Aorta (tissue), 5 donors: ENCODE data around the gene ELAVL1. TPM values are rescaled to one million over a fixed set of nuclear protein-coding genes. Genes with fewer than 3 reads are reported as not detected.
A peak's percentile ranks its signal among the peaks of the same experiment; 100 is the strongest.

ENCODE experiments used
- ATAC-seq: fragments of 200-7000 bp; cut with Tn5 transposase; one replicate; pipeline ENCODE4 v1.9.1; 2022; ENCODE audit warnings: moderate library complexity; ENCODE audit not compliant: low FRiP score
- DNase-seq, 2 donors: peaks; one replicate each; pipeline ENCODE4 v3.0.0-alpha.2; 2020
- H3K27ac ChIP-seq, 2 donors: one replicate each; pipeline ENCODE4 v1.5.1; 2013; ENCODE audit warnings: low read length in 2 of 2, mild to moderate bottlenecking in 2 of 2, moderate library complexity in 2 of 2, control low read depth in 1 of 2, inconsistent platforms in 1 of 2, low read depth in 1 of 2
- H3K27me3 ChIP-seq, 2 donors: one replicate each; pipeline ENCODE4 v1.6.1; 2013; ENCODE audit warnings: control low read depth in 1 of 2, low read length in 1 of 2, mild to moderate bottlenecking in 1 of 2, moderate library complexity in 1 of 2; ENCODE audit not compliant: insufficient read depth in 2 of 2, control insufficient read depth in 1 of 2
- H3K36me3 ChIP-seq, 2 donors: one replicate each; pipeline ENCODE4 v1.6.1; 2013; ENCODE audit warnings: control low read depth in 1 of 2, low read length in 1 of 2, mild to moderate bottlenecking in 1 of 2; ENCODE audit not compliant: insufficient read depth in 2 of 2, control insufficient read depth in 1 of 2
- H3K4me1 ChIP-seq, 2 donors: one replicate each; pipeline ENCODE4 v1.6.1; 2013; ENCODE audit warnings: low read length in 2 of 2, control low read depth in 1 of 2, mild to moderate bottlenecking in 1 of 2, moderate library complexity in 1 of 2; ENCODE audit not compliant: insufficient read depth in 2 of 2, control insufficient read depth in 1 of 2
- H3K4me3 ChIP-seq, 2 donors: one replicate each; pipeline ENCODE4 v1.5.1; 2013; ENCODE audit warnings: low read length in 2 of 2, control low read depth in 1 of 2, mild to moderate bottlenecking in 1 of 2
- H3K9me3 ChIP-seq: one replicate; pipeline ENCODE4 v1.6.1; 2013; ENCODE audit warnings: mild to moderate bottlenecking, low read length; ENCODE audit not compliant: control insufficient read depth
- WGBS, 2 donors: extraction: QIAGEN DNeasy Blood & Tissue Kit; methylation state at CpG; one replicate each; pipeline ENCODE4 v1.1.7; 2013; 5-methylcytosine and 5-hydroxymethylcytosine counted together
- intact Hi-C, 2 donors: fragments of 100-400 bp; cut with DNase I; formaldehyde crosslinking; loops; one replicate each; pipeline versions ENCODE4 v1.14.2 to v1.15.0; 2022
- long read RNA-seq, 2 donors: library from polyadenylated mRNA; unstranded; transcript quantifications; one replicate each; pipeline ENCODE4 v2.0.0, GENCODE V29; 2020 to 2021
- polyA plus RNA-seq, 2 donors: library from polyadenylated mRNA; stranded (reverse); fragments of 200-250 nt; gene quantifications; one replicate each; pipeline ENCODE4 v1.2.3, GENCODE V29; 2013
- total RNA-seq, 2 donors: library from RNA; stranded (reverse); fragmentation: NEBNext Ultra II Directional; extraction: Animal tissue kit (Norgen Biotek cat#: 25700); gene quantifications; one replicate each; pipeline ENCODE4 v1.2.1, GENCODE V29; 2021
- donor health status: healthy with polysubstance abuse.
- donor health status: Bipolar disorder and iron deficiency.
- donor health status: DM: no; HTN: no; CAD: no.
- donor health status: DM: no; HTN: no; CAD: no.
- donor health status: DM: yes; HTN: yes; CAD: no.

ELAVL1 gene
- 10 to 100 TPM; 48.5 to 48.9 TPM for total RNA-seq
- 10 to 100 TPM in 1 of 2 donors, 1 to 10 TPM in 1; 8.1 to 24.2 TPM for polyA plus RNA-seq
- long read RNA-seq, donor 1, full-length matches to known transcripts = 10 of 33 reads
- long read RNA-seq, donor 1, partial matches to known transcripts = 10 of 33 reads
- long read RNA-seq, donor 1, other reads (novel, unspliced or antisense) = 13 of 33 reads
- long read RNA-seq, donor 2, full-length matches to known transcripts = 66 of 83 reads
- long read RNA-seq, donor 2, partial matches to known transcripts = 4 of 83 reads
- long read RNA-seq, donor 2, other reads (novel, unspliced or antisense) = 13 of 83 reads

DNA sequence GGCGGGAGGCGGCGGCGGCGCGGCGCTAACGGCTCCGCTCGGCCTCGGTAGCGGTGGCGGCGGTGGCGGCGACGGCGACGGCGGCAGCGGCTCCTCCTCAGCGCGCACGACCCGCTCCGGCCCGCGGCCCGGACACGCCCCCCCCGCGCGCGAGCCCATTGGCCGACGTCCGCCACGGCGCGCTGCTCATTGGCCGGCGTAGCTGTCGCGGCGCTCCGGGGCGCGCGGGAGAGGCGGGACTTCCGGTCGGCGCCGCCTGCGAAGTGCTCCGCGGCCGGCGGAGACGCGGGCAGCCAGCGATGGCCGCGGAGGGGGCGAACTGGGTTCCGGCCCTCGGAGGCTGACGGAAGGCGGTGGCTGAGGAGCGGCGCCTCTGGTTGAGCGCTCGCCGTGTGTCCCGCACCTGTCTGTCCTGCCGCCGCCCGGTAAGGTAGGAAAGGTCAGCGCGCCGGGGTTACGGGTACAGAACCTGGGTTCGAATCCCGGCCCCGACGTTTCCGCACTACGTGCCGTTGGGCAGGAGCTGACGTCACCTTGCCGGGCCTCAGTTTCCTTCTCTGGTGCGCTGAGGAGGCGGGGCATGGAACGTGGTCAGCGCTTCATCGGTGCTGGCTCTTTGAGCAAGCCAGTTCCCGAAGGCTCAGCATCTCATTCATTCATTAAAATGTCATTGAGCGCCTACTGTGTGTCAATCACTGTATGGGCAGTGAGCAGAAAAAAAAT lies at the start of gene ELAVL1:
Gene ELAVL1, minus strand, starts transcription at position 108 of the 723 bp plus-strand sequence. CDS start 13,826 bp downstream, outside the sequence.
- Histone ChIP-seq H3K27me3 (no peaks in the 10 kb centered on the region), H3K4me3 (peak within 1 kb of the TSS; percentile 98 to 99), H3K36me3 (peaks cover 0 to 1% of the 10 kb centered on the region in 2 donors), H3K4me1 (peaks cover 0 to 8% of the 10 kb centered on the region in 2 donors), H3K9me3 (no peaks in the 10 kb centered on the region), H3K27ac (peak within 1 kb of the TSS; percentile 18 to 52)
- intact Hi-C loops = loop anchor here (5.0 to 10.0 kb wide), 2 partner anchors 63 to 151 kb away; partner anchors contain the start of gene TIMM44 (in 1 of the 2)
- ATAC-seq = peak; percentile 98
- WGBS, 2 donors = 0 to 1% methylated on average over 45 to 98 of the region's 98 CpGs
- DNase-seq = peak; percentile 93 to 96

DNA sequence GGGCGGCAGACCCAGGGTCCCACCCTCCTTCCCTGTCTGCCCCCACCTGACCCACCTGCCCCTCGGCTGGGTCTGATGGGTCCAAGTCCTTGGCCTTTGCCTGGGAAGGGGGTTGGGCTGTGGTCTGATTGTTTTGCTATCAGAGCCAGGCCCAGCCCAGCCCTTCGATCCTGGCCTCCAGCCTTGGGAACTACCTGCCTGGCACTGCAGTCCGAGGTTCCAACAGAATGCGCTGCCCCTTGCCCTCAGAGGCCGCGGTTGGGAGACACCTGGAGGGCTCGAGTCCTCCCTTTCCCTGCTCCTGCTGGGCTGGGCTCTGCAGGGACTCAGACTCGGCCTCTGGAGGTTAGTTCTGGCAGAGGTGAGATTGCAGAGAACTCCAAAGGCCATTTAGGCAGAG lies 48.7 kb upstream of the ELAVL1 start:
- DNase-seq (no peak), ATAC-seq (no peak)
- Histone ChIP-seq H3K27me3 (no peaks in the 10 kb centered on the region), H3K9me3 (no peaks in the 10 kb centered on the region), H3K4me1 (no peaks in the 10 kb centered on the region), H3K4me3 (no peak overlapping the region), H3K27ac (no peak overlapping the region), H3K36me3 (no peaks in the 10 kb centered on the region)
- WGBS, 2 donors = 52 to 57% methylated on average over 9 of the region's 9 CpGs
- intact Hi-C loops = no loop called here

DNA sequence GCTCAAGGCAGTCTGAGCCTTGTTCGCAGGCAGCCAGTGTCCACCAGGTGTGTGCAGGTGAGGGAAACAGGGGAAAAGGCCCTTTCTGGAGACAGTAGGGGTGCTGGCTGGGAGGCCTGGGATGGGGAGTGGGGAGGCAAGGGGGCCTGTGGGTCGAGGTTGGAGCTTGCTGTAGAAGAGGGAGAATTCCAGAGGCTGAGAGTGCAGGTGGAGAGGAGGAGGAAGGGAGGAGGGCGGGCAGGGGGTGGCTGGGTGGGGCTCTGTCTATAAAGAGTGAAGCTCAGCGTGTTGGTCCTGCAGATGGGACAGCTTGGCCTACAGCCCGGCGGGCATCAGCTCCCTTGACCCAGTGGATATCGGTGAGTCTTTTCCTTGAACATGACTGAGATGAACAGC lies 47.0 kb upstream of the ELAVL1 start, which contains the start of gene CCL25:
Gene CCL25, plus strand, starts transcription at position 297 of the 396 bp plus-strand sequence. CDS start 290 bp downstream, outside the sequence.
- no peaks in the 10 kb centered on the region for H3K27me3 ChIP-seq
- no peak within 1 kb of the TSS for H3K27ac ChIP-seq
- H3K4me1 ChIP-seq = no peaks in the 10 kb centered on the region
- DNase-seq (no peak), ATAC-seq (no peak)
- intact Hi-C loops = no loop called here
- no peak within 1 kb of the TSS for H3K4me3 ChIP-seq
- 75% methylated on average over 7 of the region's 7 CpGs for WGBS, 2 donors
- H3K9me3 ChIP-seq = no peaks in the 10 kb centered on the region
- H3K36me3 ChIP-seq = no peaks in the 10 kb centered on the region

DNA sequence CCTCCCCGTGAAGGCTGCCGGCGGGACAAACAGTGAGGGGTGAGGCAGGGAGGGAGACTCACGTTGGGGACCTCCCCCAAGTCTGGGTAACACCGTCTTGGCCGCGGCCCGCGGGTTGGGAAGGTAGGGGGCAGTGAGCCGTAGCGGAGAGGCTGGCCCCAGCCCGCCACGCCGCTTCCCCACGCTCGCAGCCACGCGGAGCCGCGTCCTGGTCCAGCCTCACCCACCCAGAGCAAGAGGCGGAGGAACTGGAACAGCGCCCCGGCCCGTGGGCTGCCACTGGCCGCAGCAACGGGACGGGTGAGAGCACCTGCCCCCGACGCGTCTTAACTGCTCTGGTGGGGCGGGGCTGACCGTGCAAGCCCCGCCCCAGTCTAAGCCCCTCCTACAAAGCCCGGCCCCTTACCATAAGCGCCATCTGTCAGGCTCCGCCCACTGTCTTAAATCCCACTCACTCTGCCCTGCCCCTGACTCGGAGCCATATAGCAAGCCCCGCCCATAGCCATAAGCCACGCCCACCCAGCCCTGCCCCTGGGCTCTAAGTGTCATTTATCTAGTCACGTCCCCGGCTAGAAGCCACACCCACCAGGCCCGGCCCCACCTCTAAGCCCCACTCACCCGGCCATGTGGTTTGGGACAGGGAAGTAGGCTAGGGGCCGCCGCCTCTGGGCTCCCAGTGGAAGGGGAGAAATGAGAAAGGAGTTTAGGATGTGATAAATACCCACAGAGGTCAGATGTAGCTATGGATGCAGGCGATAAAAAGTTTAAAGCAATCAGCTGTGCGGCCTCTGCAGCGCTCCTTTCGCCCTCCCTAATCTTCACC lies 45.0 kb upstream of the ELAVL1 start:
- DNase-seq (peak; percentile 91 to 94), ATAC-seq (peak; percentile 70)
- no peaks in the 10 kb centered on the region for H3K36me3 ChIP-seq
- no peaks in the 10 kb centered on the region for H3K9me3 ChIP-seq
- no peaks in the 10 kb centered on the region for H3K4me1 ChIP-seq
- H3K27me3 ChIP-seq = no peaks in the 10 kb centered on the region
- 8% methylated on average over 41 to 49 of the region's 49 CpGs for WGBS, 2 donors
- H3K4me3 ChIP-seq = no peak overlapping the region
- intact Hi-C loops = no loop called here
- H3K27ac ChIP-seq = no peak overlapping the region

DNA sequence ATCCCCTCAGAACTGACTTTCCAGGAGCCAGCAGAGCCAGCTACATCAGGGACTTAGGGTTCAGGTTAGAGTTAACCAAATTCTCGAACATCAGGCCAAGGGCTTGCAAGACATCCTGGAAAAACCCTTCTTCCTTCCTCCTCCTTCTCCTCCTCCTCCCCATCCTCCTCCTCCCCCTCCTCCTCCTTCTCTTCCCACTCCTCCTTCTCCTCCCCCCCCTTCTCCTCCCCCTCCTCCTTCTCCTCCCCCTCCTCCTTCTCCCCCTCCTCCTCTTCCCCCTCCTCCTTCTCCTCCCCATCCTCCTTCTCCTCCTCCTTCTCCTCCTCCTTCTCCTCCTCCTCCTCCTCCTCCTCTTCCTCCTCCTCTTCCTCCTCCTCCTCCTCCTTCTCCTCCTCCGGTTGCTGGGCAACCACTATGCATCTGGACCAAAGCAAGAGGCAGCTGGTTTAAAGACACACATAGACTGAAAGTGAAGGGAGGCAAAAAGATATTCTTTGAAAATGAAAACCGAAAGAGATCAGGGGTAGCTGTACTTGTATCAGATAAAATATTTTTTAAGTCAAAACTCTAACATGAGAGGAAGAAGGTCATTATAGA lies 41.2 kb upstream of the ELAVL1 start:
- DNase-seq (no peak), ATAC-seq (no peak)
- H3K9me3 ChIP-seq = no peaks in the 10 kb centered on the region
- WGBS, 2 donors = 65 to 76% methylated on average over 2 to 3 of the region's 3 CpGs
- intact Hi-C loops = no loop called here
- no peaks in the 10 kb centered on the region for H3K36me3 ChIP-seq
- H3K27ac ChIP-seq = no peak overlapping the region
- H3K4me1 ChIP-seq = no peaks in the 10 kb centered on the region
- no peak overlapping the region for H3K4me3 ChIP-seq
- H3K27me3 ChIP-seq = no peaks in the 10 kb centered on the region

DNA sequence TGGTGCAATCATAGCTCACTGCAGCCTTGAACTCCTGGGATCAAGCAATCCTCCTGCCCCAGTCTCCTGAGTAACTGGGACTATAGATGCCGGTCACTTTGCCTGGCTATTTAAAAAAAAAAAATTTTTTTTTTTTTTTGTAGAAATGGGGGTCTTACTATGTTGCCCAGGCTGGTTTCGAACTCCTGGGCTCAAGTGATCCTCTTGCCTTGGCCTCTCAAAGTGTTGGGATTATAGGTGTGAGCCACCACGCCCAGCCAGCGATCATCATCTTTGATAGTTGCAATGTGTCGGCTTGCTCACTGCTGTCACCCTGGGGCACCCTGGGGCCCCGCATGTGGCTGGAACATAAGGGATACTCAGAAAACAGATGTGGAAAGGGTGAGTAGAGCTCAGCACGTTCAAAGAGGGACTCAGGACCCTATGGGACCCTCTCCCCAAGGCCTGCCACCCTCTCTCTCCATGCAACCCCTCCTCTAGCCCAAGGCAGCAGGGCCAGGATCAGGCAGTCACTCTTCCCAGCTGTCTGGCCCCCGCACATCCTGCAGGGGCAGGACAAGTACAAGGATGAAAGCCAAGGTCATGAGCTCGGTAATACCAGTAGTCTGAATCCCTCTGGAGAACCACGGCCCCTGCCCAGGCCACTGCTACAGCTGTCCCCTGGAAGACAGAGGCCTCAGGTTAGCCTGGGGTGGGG lies 40.6 kb upstream of the ELAVL1 start:
- Histone ChIP-seq H3K9me3 (no peaks in the 10 kb centered on the region), H3K36me3 (no peaks in the 10 kb centered on the region), H3K4me3 (no peak overlapping the region), H3K27ac (no peak overlapping the region), H3K27me3 (no peaks in the 10 kb centered on the region), H3K4me1 (no peaks in the 10 kb centered on the region)
- intact Hi-C loops = no loop called here
- WGBS, 2 donors = 68% methylated on average over 10 of the region's 10 CpGs
- ATAC-seq (no peak), DNase-seq (no peak)

DNA sequence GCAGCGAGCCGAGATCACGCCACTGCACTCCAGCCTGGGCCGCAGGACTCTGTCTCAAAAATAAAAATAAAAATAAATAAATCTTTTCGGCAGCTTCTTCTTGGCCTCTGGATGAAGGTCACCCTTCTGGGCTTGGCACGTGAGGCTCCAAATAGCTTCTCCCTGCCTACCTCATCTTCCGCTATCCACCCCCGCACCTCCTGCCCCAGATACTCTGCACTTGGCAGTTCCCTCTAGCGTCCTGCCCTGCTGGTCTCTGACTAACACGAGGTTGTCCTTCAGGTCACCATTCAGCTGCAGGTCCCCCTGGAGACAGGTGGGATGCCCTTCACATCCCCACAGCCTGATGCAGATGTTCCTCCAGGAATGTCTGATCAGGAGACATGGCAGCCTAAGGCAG lies 38.6 kb upstream of the ELAVL1 start:
- DNase-seq = no peak
- H3K4me1 ChIP-seq = no peaks in the 10 kb centered on the region
- ATAC-seq = no peak
- intact Hi-C loops = no loop called here
- no peaks in the 10 kb centered on the region for H3K36me3 ChIP-seq
- no peak overlapping the region for H3K4me3 ChIP-seq
- no peak overlapping the region for H3K27ac ChIP-seq
- no peaks in the 10 kb centered on the region for H3K9me3 ChIP-seq
- 80 to 83% methylated on average over 10 of the region's 10 CpGs for WGBS, 2 donors
- no peaks in the 10 kb centered on the region for H3K27me3 ChIP-seq

DNA sequence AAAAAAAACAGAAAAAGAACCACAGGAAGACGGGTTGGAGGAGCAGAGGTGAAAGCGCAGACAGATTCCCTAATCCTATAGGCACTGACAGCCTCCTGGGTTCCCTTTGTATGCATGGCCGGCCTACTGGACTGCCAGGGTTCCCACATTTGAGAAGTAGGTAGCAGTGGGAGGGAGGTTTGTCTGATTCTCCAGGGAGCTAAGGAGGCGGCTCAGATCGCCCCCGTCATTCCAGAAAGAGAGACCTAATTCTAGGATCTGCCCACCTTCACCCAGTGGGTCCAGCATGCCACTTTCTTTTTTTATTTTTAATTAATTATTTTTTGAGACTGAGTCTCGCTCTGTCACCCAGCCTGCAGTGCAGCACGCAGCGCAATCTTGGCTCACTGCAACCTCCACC lies 37.5 kb upstream of the ELAVL1 start:
- Histone ChIP-seq H3K4me1 (no peaks in the 10 kb centered on the region), H3K4me3 (no peak overlapping the region), H3K9me3 (no peaks in the 10 kb centered on the region), H3K27me3 (no peaks in the 10 kb centered on the region), H3K36me3 (no peaks in the 10 kb centered on the region), H3K27ac (no peak overlapping the region)
- DNase-seq (no peak), ATAC-seq (no peak)
- 83 to 84% methylated on average over 8 to 9 of the region's 9 CpGs for WGBS, 2 donors
- intact Hi-C loops = no loop called here
